ENCODE results near the gene ANXA8.

The ANXA8 gene

DNA sequence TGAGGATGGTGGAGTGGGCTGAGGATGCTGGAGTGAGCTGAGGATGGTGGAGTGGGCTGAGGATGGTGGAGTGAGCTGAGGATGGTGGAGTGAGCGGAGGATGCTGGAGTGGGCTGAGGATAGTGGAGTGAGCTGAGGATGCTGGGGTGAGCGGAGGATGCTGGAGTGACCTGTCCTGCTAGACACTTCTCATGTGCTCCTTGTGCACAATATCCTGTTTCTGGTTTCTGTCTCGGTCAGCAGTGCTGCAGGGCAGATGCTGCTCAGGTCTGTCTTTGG, 29.2 kb downstream of the ANXA8 start:
- no peak for ATAC-seq
- no peak for TF ChIP-seq CREB5 (CRISPR knock-in tag; IDR thresholded peaks at IDR 0.05; ENCODE audit: low read depth)
- TF ChIP-seq TOX (CRISPR knock-in tag; IDR thresholded peaks at IDR 0.05; ENCODE audit: borderline replicate concordance): no peak
- no peak for TF ChIP-seq SNAI2 (CRISPR knock-in tag; IDR thresholded peaks at IDR 0.05)
- TF ChIP-seq BACH2 (CRISPR knock-in tag; IDR thresholded peaks at IDR 0.05; ENCODE audit: borderline replicate concordance): no peak
- no peak for TF ChIP-seq ZNF70 (CRISPR knock-in tag; IDR thresholded peaks at IDR 0.05)
- TF ChIP-seq PATZ1 (CRISPR knock-in tag; IDR thresholded peaks at IDR 0.05; ENCODE audit: borderline replicate concordance): no peak
- no peak for TF ChIP-seq ARNTL (CRISPR knock-in tag; IDR thresholded peaks at IDR 0.05; ENCODE audit: borderline replicate concordance, low read depth)
- TF ChIP-seq OSR1 (CRISPR knock-in tag; IDR thresholded peaks at IDR 0.05): no peak
- no peak for TF ChIP-seq CSRNP3 (CRISPR knock-in tag; IDR thresholded peaks at IDR 0.05)
- no peak for TF ChIP-seq TSHZ2 (CRISPR knock-in tag; IDR thresholded peaks at IDR 0.05)
- no peak for TF ChIP-seq PPARA (CRISPR knock-in tag; IDR thresholded peaks at IDR 0.05; ENCODE audit: borderline replicate concordance)
- TF ChIP-seq POU6F1 (CRISPR knock-in tag; IDR thresholded peaks at IDR 0.05; ENCODE audit: borderline replicate concordance, low read depth): no peak
- no peak for TF ChIP-seq TCF4 (CRISPR knock-in tag; IDR thresholded peaks at IDR 0.05; ENCODE audit: borderline replicate concordance)
- no peak for TF ChIP-seq ZNF565 (CRISPR knock-in tag; conservative IDR thresholded peaks at IDR 0.05; ENCODE audit: low read depth)

GRCh38 chr10:47454008-47454779, 29.7 kb downstream of the ANXA8 start:
- ATAC-seq: no peak
- no peak for TF ChIP-seq RARB (CRISPR knock-in tag; IDR thresholded peaks at IDR 0.05)
- TF ChIP-seq CSDC2 (CRISPR knock-in tag; IDR thresholded peaks at IDR 0.05): no peak
- no peak for TF ChIP-seq GLIS3 (CRISPR knock-in tag; IDR thresholded peaks at IDR 0.05)
- TF ChIP-seq TSHZ2 (CRISPR knock-in tag; IDR thresholded peaks at IDR 0.05): no peak
- no peak for TF ChIP-seq ESRRG (CRISPR knock-in tag; IDR thresholded peaks at IDR 0.05)
- TF ChIP-seq POU6F1 (CRISPR knock-in tag; IDR thresholded peaks at IDR 0.05; ENCODE audit: borderline replicate concordance, low read depth): no peak
- no peak for TF ChIP-seq ISL1 (CRISPR knock-in tag; IDR thresholded peaks at IDR 0.05)
- TF ChIP-seq ZFP3 (CRISPR knock-in tag; IDR thresholded peaks at IDR 0.05): no peak
- TF ChIP-seq SNAI2 (CRISPR knock-in tag; IDR thresholded peaks at IDR 0.05): no peak
- no peak for TF ChIP-seq PPARA (CRISPR knock-in tag; IDR thresholded peaks at IDR 0.05; ENCODE audit: borderline replicate concordance)

Data from SK-N-SH treated with all-trans-retinoic acid at 6 μM for 48 hours (cell line).